Glutamatergic neuron (in vitro differentiated cells): Measurements from ENCODE around the gene ACVR2A. TPM values are rescaled to one million over a fixed set of nuclear protein-coding genes. Genes with fewer than 3 reads are reported as not detected.

Source experiments
- DNase-seq: peaks from one replicate; pipeline ENCODE4 v3.0.0; 2022
- H3K27ac Mint-ChIP-seq: one replicate; pipeline ENCODE4 v1.8.0; 2020; ENCODE audit warnings: mild to moderate bottlenecking, mixed read lengths, inconsistent platforms; ENCODE audit not compliant: unreplicated experiment
- H3K27me3 Mint-ChIP-seq: one replicate; pipeline ENCODE4 v1.8.0; 2020; ENCODE audit warnings: mild to moderate bottlenecking, moderate library complexity, mixed read lengths, inconsistent platforms; ENCODE audit not compliant: unreplicated experiment
- H3K36me3 Mint-ChIP-seq: one replicate; pipeline ENCODE4 v1.8.0; 2020; ENCODE audit warnings: mild to moderate bottlenecking, mixed read lengths, inconsistent platforms; ENCODE audit not compliant: unreplicated experiment
- H3K4me1 Mint-ChIP-seq: one replicate; pipeline ENCODE4 v1.8.0; 2020; ENCODE audit warnings: mild to moderate bottlenecking, low read depth, mixed read lengths, inconsistent platforms; ENCODE audit not compliant: unreplicated experiment
- H3K4me3 Mint-ChIP-seq: one replicate; pipeline ENCODE4 v1.8.0; 2020; ENCODE audit warnings: mild to moderate bottlenecking, mixed read lengths, inconsistent platforms; ENCODE audit not compliant: unreplicated experiment
- H3K9me3 Mint-ChIP-seq: one replicate; pipeline ENCODE4 v1.8.0; 2020; ENCODE audit warnings: mild to moderate bottlenecking, moderate library complexity, mixed read lengths, inconsistent platforms; ENCODE audit not compliant: unreplicated experiment
- total RNA-seq: library from RNA; stranded (reverse); fragmentation: NEBNext Ultra II Directional; extraction: Animal tissue kit (Norgen Biotek cat#: 25700); gene quantifications from one replicate; pipeline ENCODE4 v1.2.1, GENCODE V29; 2021; ENCODE audit not compliant: unreplicated experiment
- TF ChIP-seq, protein P1 (sequence below): fragments of 200-600 bp; sonication (generic); IDR thresholded peaks from one replicate; pipeline ENCODE4 v1.5.0; 2021; ENCODE audit not compliant: partially characterized antibody, unreplicated experiment

ACVR2A gene
- total RNA-seq, 1 donor from 2014 or later = 110 TPM

DNA sequence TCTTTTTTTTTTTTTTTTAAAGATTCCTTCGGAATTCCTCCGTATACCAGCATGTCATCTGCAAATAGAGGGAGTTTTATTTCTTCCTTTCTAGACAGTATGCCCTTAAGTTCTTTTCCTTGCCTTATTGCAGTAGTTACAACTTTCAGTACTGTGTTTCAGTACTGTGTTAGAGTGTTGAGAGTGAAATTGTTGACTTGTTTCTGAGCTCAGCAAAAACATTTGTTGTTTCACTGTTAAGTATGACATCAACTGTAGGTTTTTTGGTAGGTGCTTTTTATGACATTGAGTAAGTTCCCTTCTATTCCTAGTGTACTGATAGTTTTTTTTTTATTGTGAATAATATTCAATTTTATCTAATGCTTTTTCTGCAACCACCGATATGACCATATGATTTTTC lies 43.9 kb downstream of the ACVR2A start:
- Mint-ChIP-seq H3K9me3 (no peaks in the 10 kb centered on the region), H3K36me3 (no peaks in the 10 kb centered on the region), H3K27ac (no peak overlapping the region), H3K4me3 (no peak overlapping the region), H3K4me1 (peaks cover 26% of the 10 kb centered on the region), H3K27me3 (no peaks in the 10 kb centered on the region)
- DNase-seq = no peak
- TF ChIP-seq, protein P1, sequence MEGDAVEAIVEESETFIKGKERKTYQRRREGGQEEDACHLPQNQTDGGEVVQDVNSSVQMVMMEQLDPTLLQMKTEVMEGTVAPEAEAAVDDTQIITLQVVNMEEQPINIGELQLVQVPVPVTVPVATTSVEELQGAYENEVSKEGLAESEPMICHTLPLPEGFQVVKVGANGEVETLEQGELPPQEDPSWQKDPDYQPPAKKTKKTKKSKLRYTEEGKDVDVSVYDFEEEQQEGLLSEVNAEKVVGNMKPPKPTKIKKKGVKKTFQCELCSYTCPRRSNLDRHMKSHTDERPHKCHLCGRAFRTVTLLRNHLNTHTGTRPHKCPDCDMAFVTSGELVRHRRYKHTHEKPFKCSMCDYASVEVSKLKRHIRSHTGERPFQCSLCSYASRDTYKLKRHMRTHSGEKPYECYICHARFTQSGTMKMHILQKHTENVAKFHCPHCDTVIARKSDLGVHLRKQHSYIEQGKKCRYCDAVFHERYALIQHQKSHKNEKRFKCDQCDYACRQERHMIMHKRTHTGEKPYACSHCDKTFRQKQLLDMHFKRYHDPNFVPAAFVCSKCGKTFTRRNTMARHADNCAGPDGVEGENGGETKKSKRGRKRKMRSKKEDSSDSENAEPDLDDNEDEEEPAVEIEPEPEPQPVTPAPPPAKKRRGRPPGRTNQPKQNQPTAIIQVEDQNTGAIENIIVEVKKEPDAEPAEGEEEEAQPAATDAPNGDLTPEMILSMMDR = no peak

GRCh38 chr2:147904051-147904450 lies 59.2 kb downstream of the ACVR2A start:
- TF ChIP-seq, protein P1 = no peak
- Mint-ChIP-seq H3K4me3 (no peak overlapping the region), H3K27me3 (no peaks in the 10 kb centered on the region), H3K4me1 (peaks cover 10% of the 10 kb centered on the region), H3K27ac (no peak overlapping the region), H3K9me3 (peaks cover 3% of the 10 kb centered on the region), H3K36me3 (peaks cover 7% of the 10 kb centered on the region)
- DNase-seq = no peak

- Mint-ChIP-seq H3K36me3 (peaks cover 7% of the 10 kb centered on the region), H3K27ac (no peak overlapping the region), H3K9me3 (peaks cover 7% of the 10 kb centered on the region), H3K27me3 (no peaks in the 10 kb centered on the region), H3K4me3 (no peak overlapping the region), H3K4me1 (peaks cover 21% of the 10 kb centered on the region)
- TF ChIP-seq, protein P1 = no peak
- no peak for DNase-seq
Measured at GRCh38 chr2:147909178-147909577, 64.3 kb downstream of the ACVR2A start.

DNA sequence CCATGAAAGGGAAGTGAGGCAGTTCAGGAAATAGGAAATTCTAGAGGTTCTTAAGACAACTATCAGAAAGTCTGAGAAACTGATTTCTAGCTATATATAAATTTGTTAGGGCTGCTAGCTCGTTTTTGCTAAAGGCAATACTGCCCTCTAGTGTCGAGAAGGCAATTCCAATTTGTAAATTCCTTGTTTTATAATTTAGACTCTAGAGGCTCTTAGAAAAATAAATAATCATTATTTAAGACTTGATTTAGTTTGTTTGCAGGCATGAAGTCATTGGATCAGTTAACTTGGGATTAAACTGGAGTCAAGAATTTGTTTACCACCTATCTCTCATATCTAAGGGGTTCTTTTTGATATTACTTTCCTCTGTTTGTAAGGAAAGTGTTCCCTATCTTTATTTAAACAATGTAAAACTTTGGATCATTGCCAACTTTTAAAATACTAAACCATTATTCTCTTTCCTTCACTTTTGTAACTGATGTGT lies 66.2 kb downstream of the ACVR2A start:
- no peak overlapping the region for H3K27ac Mint-ChIP-seq
- H3K9me3 Mint-ChIP-seq = peaks cover 5% of the 10 kb centered on the region
- H3K4me1 Mint-ChIP-seq = peaks cover 21% of the 10 kb centered on the region
- TF ChIP-seq, protein P1 = peak; percentile 88
- H3K36me3 Mint-ChIP-seq = peaks cover 7% of the 10 kb centered on the region
- DNase-seq = no peak
- H3K4me3 Mint-ChIP-seq = no peak overlapping the region
- no peaks in the 10 kb centered on the region for H3K27me3 Mint-ChIP-seq

GRCh38 chr2:147913701-147914480 lies 69.1 kb downstream of the ACVR2A start:
- no peak for DNase-seq
- H3K9me3 Mint-ChIP-seq = peaks cover 5% of the 10 kb centered on the region
- H3K27me3 Mint-ChIP-seq = no peaks in the 10 kb centered on the region
- H3K27ac Mint-ChIP-seq = peak overlapping the region; percentile 44
- H3K4me1 Mint-ChIP-seq = peaks cover 19% of the 10 kb centered on the region
- H3K4me3 Mint-ChIP-seq = no peak overlapping the region
- no peaks in the 10 kb centered on the region for H3K36me3 Mint-ChIP-seq
- TF ChIP-seq, protein P1 = no peak
